ES-I3 (cell line): ENCODE measurements around the gene MGRN1.
"Not testable (repeated sequence)": the region's sequence is repeated elsewhere in the genome, so short reads cannot be mapped to it uniquely, and the experiment has no call there.

Experiments
- H3K36me3 ChIP-seq: 2 replicates; pipeline ENCODE4 v1.6.1; 2013; ENCODE audit warnings: mild to moderate bottlenecking, low read length, control low read depth, moderate library complexity; ENCODE audit not compliant: insufficient read depth
- H3K4me1 ChIP-seq: 2 replicates; pipeline ENCODE4 v1.6.1; 2013; ENCODE audit warnings: mild to moderate bottlenecking, control low read depth, low read length; ENCODE audit not compliant: insufficient read depth
- H3K9ac ChIP-seq: 2 replicates; pipeline ENCODE4 v1.6.1; 2013; ENCODE audit warnings: low read depth, mild to moderate bottlenecking, low read length, moderate library complexity
- H3K9me3 ChIP-seq: 2 replicates; pipeline ENCODE4 v1.6.1; 2013; ENCODE audit warnings: mild to moderate bottlenecking, low read length, moderate library complexity; ENCODE audit not compliant: control insufficient read depth, insufficient read depth

The MGRN1 gene

DNA sequence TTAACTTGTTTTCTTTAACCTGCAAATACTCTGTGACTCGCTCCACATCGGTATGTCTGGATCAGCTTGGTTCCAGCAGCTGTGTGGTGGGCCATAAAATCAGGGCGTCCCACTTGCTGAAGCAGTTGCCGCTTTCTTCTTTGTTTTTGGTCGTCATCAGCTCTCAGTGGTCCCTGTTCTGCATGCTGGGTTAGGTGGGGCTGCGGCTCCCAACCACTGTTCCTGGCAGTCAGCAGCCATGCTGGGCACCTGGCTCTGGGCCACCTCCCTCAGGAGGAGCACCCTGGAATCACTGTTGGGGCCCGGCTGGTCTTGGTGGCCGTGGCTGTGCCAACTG is 23.0 kb downstream of the MGRN1 start:
- H3K9me3 ChIP-seq, result no peaks in the 10 kb centered on the region
- H3K36me3 ChIP-seq, result no peaks in the 10 kb centered on the region; the same call in 1 of the 2 replicates
- no peaks in the 10 kb centered on the region for H3K4me1 ChIP-seq
- H3K9ac ChIP-seq, result no peak overlapping the region

DNA sequence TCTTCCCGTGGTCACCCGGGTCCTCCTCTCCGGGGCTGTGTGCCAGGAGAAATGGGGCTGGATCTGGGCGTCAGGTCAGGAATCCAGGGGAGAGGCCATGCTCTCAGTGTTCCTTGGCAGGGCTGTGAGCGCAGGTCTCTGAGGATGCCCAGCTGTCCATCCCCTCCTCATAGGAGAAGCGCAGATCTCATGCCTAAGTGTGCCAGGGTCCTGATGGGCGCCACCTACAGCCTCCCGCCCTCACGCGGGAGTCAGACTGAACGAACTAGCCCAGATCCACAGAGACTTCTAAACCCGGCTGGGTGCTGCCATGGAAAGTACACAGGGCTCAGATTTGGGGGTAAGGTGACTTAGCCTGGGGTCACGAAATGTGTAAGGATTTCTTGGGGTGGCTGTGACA is 24.3 kb downstream of the MGRN1 start:
- Histone ChIP-seq H3K9me3 (no peaks in the 10 kb centered on the region), H3K36me3 (peaks cover 1% of the 10 kb centered on the region), H3K9ac (no peak overlapping the region), H3K4me1 (no peaks in the 10 kb centered on the region)

DNA sequence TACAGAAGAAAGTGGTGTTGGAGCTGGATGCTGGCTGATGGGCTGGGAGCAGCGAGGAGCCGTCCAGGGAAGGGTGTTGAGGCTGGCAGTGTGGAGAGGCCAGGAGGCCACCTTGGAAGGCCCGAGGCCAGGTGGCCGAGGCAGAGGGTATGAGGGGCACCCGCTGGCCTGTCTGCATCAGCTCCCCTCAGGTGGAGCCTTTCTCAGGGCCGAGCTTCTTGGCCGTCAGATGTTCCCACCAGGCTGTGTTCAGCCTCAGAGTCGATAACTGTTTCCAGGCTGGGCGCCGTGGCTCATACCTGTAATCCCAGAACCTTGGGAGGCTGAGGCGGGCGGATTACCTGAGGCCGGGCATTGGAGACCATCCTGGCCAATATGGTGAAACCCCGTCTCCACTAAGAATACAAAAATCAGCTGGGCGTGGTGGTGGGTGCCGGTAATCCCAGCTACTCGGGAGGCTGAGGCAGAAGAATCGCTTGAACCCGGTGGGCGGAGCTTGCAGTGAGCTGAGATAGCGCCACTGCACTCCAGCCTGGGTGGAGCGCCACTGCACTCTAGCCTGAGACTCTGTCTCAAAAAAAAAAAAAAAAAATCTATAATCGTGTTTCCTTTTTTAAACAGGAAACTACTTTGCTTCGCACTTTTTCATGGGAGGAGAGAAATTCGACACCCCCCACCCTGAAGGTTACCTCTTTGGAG is 25.3 kb downstream of the MGRN1 start:
- Histone ChIP-seq H3K4me1 (no peaks in the 10 kb centered on the region), H3K9me3 (no peaks in the 10 kb centered on the region), H3K9ac (no peak overlapping the region), H3K36me3 (peaks cover 3% of the 10 kb centered on the region)

DNA sequence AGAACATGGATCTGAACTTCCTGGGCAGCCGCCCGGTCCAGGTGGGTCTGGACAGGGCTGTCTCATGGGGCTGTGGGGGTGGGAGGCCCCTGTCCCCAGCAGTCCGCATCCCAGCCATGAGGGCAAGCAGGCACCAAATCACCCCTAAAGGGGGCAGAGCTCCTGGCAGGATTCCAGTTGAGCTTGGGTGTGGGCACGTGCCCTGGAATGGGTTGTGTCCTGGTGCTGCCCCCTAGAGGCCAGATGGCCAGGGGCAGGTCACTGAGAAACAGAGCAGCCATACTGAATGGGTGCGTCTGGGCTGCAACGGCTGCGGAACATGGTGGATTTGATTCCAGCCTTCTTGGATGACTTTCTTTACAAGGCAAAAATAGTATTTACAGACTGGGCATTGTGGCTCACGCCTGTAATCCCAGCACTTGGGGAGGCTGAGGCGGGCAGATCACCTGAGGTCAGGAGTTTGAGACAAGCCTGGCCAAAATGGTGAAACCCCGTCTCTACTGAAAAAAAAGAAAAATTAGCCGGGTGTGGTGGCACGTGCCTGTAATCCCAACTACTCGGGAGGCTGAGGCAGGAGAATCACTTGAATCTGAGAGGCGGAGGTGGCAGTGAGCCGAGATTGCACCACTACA is 25.9 kb downstream of the MGRN1 start:
- not testable (repeated sequence) for H3K9me3 ChIP-seq, H3K4me1 ChIP-seq, H3K9ac ChIP-seq, H3K36me3 ChIP-seq

DNA sequence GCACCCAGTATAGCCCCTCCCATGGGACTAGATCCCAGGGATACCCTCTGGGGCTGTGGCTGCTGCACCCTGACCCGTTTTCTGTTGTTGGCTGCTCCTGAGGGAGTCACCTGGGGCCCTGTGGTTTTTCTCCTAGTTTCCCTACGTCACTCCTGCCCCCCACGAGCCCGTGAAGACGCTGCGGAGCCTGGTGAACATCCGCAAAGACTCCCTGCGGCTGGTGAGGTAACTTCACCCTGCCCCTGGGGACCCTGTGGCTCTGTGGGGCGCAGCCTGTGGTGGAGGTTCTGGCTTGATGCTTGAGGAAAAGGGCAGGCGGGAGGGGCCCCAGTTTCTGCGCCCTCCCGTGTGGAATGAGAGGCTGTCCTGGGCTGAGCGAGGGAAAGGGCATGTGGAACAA is 27.2 kb downstream of the MGRN1 start:
- Histone ChIP-seq H3K9me3 (no peaks in the 10 kb centered on the region), H3K9ac (no peak overlapping the region), H3K4me1 (no peaks in the 10 kb centered on the region), H3K36me3 (peaks cover 3% of the 10 kb centered on the region)

DNA sequence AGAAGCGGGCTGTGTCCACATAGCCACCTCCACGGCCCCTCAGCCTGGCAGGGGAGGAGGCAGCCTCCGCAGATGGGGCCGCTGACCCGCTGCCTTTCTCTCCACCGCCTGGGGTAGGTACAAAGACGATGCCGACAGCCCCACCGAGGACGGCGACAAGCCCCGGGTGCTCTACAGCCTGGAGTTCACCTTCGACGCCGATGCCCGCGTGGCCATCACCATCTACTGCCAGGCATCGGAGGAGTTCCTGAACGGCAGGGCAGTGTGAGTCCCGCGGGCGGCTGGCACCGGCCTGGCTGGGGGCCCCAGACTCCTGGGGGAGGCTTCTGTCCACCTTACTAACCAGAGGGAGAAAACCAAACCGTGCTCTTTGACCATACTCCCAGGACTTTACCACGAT is 27.9 kb downstream of the MGRN1 start:
- Histone ChIP-seq H3K36me3 (peaks cover 3% of the 10 kb centered on the region), H3K9me3 (no peaks in the 10 kb centered on the region), H3K4me1 (no peaks in the 10 kb centered on the region), H3K9ac (no peak overlapping the region)

DNA sequence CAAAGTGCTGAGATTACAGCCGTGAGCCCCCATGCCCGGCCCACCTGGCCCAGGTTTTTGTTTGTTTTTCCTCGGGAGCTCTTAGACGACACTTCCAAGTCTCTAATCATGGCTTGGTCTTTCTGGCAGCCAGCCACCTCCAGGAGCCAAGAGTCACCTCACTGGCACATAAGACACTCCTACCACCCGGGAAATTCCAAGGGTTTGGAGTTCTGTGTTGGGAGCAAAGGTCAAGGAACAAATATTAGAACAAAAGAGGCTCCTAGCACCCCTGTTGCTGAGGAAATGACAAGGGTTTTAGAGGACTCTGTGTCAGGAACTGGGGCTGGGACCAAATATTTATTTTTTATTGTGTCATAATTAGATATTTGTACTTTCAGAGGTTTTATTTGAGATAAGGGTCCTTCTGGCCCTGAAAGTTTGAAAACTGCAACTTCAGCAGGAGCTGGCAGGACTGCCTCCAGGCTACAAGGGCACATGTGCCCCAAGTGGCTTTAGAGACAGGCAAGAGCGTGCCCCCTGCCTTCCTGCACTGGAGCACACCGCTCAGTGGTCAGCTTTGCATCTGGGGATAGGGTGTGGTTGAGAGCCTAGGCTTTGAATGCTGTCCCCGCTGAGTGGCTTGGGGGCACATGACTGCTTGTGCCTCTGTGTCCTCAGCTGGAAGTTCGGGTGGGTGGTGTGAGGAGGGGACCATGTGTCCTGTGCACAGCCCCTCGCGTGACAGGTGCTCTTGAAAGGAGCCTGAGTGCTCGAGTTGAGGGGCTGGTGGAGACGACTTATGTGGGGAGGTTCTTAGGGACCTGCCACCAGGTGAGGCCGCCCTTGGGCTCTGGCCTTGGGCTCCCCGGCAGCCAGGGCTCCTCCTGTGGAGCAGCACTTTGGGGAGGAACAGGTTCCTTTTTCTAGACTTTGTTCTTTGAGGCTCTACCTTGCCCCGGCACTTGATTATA is 29.7 kb downstream of the MGRN1 start:
- H3K4me1 ChIP-seq, result no peaks in the 10 kb centered on the region
- H3K9ac ChIP-seq, result no peak overlapping the region
- H3K9me3 ChIP-seq, result no peaks in the 10 kb centered on the region
- H3K36me3 ChIP-seq, result peaks cover 3% of the 10 kb centered on the region

DNA sequence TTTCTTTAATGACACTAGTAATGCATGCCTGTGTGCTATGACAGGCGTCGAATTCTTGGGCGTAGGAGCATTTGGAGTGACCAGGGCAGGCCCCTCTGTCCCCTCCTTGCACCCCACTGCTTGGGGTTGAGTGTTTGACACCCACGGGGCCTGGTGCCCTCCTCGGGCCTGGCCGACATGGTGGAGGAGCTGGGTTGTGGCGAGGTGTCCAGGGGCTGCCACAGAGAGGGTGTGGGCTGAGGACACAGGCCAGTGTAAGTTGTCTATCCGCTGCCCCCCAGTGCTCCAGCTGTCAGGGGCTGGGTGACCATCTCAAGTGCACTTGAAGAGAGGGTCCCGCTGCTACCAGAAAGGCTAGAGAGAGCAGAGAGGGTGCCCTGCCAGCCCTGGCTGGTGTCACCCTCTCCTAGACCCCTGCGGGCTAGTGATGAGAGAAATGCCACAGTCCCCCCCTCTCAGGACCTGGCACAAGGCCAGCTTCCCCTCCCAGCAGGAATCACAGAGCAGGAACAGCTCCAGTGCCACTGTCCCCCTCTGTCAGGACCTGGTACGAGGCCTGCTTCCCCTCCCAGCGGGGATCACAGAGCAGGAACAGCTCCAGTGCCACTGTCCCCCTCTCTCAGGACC is 30.5 kb downstream of the MGRN1 start:
- no peaks in the 10 kb centered on the region for H3K4me1 ChIP-seq
- peaks cover 3% of the 10 kb centered on the region for H3K36me3 ChIP-seq
- no peaks in the 10 kb centered on the region for H3K9me3 ChIP-seq
- H3K9ac ChIP-seq, result no peak overlapping the region

DNA sequence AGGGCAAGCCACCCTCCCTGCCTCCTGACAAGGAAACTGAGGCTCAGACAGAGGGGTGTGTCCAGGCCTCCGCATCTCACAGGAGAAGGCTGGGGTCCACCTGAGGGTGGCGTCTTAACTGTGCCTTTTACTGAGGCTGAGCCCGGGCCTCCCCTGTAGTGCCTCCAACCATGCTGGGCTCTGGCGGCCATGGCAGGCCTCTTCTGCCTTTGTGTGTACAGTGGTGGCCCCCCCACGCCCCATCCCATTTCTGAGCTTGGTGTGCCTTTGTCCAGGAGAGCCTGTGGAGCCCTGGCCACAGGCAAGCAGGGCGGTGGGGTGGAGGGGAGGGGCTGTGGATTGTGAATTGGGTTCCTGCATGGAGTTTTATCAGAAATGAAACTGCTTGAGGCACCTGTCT is 31.2 kb downstream of the MGRN1 start:
- Histone ChIP-seq H3K9me3 (no peaks in the 10 kb centered on the region), H3K4me1 (no peaks in the 10 kb centered on the region), H3K36me3 (peaks cover 3% of the 10 kb centered on the region), H3K9ac (no peak overlapping the region)

DNA sequence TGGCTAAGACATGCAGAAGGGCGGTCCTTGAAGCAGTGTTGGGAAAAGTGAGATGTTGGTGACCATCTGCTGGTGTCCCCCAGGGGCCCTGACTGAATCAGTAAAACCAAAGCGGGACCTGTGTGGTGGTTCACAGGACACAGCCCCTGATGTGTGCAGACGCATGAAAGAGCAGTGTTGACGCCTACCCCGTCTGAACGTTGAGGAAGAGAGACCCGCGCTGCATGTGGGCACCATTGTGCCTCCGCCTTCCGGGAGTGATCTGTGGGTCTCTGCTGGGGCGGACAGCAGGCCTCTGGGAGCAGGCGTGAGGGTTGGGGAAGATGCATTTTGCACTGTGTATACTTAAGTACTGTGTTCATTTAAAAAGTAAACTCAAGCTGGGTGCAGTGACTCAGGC is 31.6 kb downstream of the MGRN1 start:
- Histone ChIP-seq H3K36me3 (peaks cover 3% of the 10 kb centered on the region), H3K9me3 (no peaks in the 10 kb centered on the region), H3K9ac (no peak overlapping the region), H3K4me1 (no peaks in the 10 kb centered on the region)

DNA sequence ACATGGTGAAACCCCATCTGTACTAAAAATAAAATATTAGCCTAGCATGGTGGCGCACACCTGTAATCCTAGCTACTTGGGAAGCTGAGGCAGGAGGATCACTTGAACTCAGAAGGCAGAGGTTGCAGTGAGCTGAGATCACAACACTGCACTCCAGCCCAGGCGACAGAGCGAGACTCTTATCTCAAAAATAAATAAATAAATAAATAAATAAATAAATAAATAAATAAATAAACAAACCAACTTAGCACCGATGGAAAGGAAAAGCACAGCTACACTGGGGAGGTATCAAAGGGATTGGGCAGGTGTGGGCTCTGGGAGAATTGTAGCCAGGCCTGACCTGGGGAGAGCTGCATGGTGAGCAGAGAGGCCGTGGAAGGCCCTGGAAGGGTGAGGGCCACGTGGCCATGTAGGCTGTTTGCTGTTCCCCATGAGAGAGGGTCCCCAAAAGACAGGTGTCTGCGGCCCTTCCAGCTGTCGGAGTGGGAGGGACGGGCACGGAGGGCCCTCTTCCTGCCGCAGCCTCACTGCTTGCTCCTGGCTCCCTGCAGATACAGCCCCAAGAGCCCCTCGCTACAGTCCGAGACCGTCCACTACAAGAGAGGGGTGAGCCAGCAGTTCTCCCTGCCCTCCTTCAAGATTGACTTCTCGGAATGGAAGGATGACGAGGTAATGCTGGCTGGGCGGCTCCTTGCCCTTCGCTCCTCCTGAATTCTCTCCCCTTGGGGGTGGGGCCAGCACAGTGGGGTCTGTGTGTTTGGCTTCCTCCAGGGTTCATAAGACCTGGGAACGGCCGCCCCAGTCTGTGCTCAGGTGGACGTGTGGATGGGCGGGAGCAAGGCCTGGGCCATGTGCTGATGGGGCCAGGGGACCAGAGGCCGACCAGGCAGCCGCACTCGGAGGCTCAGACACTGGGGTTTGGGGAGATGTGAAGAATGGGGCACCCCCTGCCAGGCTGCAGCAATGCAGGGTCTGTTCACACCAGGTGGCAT is 32.4 kb downstream of the MGRN1 start:
- Histone ChIP-seq H3K4me1 (no peaks in the 10 kb centered on the region), H3K9ac (no peak overlapping the region), H3K36me3 (peaks cover 3% of the 10 kb centered on the region), H3K9me3 (no peaks in the 10 kb centered on the region)

DNA sequence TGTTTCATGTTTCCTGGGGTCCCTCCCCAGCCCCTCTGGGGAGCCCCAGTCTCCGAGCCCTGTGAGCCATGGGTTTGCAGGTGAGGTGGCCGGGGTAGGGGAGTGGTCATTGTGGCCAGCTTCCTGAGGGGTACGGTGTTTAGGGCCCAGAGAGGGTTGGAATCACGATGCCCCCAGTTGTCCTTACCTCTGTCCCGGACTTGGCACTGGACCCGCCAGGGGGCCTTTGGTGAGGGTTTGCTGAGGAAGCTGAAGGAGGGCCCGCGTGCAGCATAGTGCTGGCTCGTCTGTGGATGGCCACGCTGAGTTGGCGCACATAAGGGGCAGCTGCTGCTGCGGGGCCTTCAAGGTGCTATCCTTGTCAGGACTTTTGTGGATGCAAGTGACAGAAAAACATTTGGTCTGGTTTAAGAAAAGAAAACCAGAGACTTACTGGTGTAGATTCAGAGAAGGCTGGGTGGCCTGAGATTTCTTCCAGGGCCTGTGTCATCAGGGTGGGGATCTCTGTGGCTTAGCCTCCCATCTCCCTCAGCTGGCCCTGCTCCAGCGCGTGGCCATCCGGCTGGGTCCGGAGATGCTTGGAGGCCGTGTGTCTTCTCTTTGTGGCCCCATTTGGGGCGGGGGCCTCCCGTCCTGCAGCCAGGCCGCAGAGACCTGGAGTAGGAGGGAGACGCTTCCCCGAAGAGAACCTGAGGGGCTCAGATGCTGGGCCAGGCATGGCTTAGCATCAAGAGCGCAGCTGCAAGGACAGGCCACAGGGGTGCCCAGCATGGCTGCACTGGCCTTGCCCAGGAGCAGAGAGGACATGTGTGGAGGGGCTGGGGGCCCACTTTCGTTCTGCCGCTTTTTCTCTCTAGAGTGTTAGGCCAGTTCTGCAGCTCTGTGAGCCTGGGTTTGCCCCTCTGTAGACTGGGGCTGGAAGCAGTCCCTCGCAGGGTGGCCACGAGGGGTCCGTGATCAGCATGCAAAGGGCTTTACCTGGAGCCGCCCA is 35.0 kb downstream of the MGRN1 start:
- H3K36me3 ChIP-seq, result peaks cover 3% of the 10 kb centered on the region; the same call in 1 of the 2 replicates
- no peak overlapping the region for H3K9ac ChIP-seq
- peaks cover 3% of the 10 kb centered on the region for H3K4me1 ChIP-seq
- H3K9me3 ChIP-seq, result no peaks in the 10 kb centered on the region
